GM10847 (cell line): ENCODE measurements around the gene PLEKHH3.

Experiments
- POLR2A ChIP-seq: IDR thresholded peaks from 2 replicates; pipeline ENCODE4 v1.6.1; 2011; ENCODE audit not compliant: insufficient read length; ENCODE audit errors: extremely low read depth

The PLEKHH3 gene

GRCh38 chr17:42694524-42694923 lies 17.7 kb upstream of the PLEKHH3 start:
- no peak for TF ChIP-seq POLR2A

- no peak for TF ChIP-seq POLR2A
Measured at GRCh38 chr17:42692489-42692888, 15.7 kb upstream of the PLEKHH3 start.

- no peak for TF ChIP-seq POLR2A
Measured at GRCh38 chr17:42691021-42691545, 14.3 kb upstream of the PLEKHH3 start.

- no peak for TF ChIP-seq POLR2A
Measured at GRCh38 chr17:42690596-42690995, 13.8 kb upstream of the PLEKHH3 start.

GRCh38 chr17:42687707-42688320 lies 11.0 kb upstream of the PLEKHH3 start:
- no peak for TF ChIP-seq POLR2A

GRCh38 chr17:42686520-42687128 lies 9.8 kb upstream of the PLEKHH3 start:
- TF ChIP-seq POLR2A: no peak

GRCh38 chr17:42685831-42686230 lies 9.0 kb upstream of the PLEKHH3 start:
- TF ChIP-seq POLR2A: no peak

- no peak for TF ChIP-seq POLR2A
Measured at GRCh38 chr17:42684929-42685556, 8.2 kb upstream of the PLEKHH3 start.

GRCh38 chr17:42683407-42684034 lies 6.7 kb upstream of the PLEKHH3 start:
- no peak for TF ChIP-seq POLR2A

- peak; percentile 18 for TF ChIP-seq POLR2A
Measured at GRCh38 chr17:42682722-42683403, 6.1 kb upstream of the PLEKHH3 start.

- TF ChIP-seq POLR2A: no peak
Measured at GRCh38 chr17:42681976-42682721, 5.4 kb upstream of the PLEKHH3 start, which contains the start of gene CNTNAP1. Gene CNTNAP1, plus strand, starts transcription at chr17:42682531. Its CDS starts 299 bp downstream, at chr17:42682830.

GRCh38 chr17:42680331-42680808 lies 3.6 kb upstream of the PLEKHH3 start:
- no peak for TF ChIP-seq POLR2A

GRCh38 chr17:42679492-42680330 lies 2.9 kb upstream of the PLEKHH3 start:
- no peak for TF ChIP-seq POLR2A
